Left lobe of liver (tissue), 2 donors: ENCODE measurements around the gene CEP72. TPM values are rescaled to one million over a fixed set of nuclear protein-coding genes. Genes with fewer than 3 reads are reported as not detected.
"Not testable (repeated sequence)": the region's sequence is repeated elsewhere in the genome, so short reads cannot be mapped to it uniquely, and the experiment has no call there.

Source experiments
- ATAC-seq: fragments of 200-7000 bp; cut with Tn5 transposase; one replicate; pipeline ENCODE4 v1.9.1; 2020; ENCODE audit warnings: mild to moderate bottlenecking, moderate library complexity
- DNase-seq: peaks from one replicate; pipeline ENCODE4 v3.0.0-alpha.2; 2020; ENCODE audit warnings: low spot score
- total RNA-seq: library from RNA; stranded (reverse); gene quantifications from one replicate; pipeline ENCODE4 v1.2.1, GENCODE V29; 2021
- donor health status: DM: no; HTN: no; CAD: no; lungs with moderate emphysema.
- donor health status: DM: no; HTN: yes; CAD: no.

Gene CEP72
- total RNA-seq, 1 donor from 2014 or later = 4.7 TPM

- DNase-seq = not testable (repeated sequence)
Measured at GRCh38 chr5:679166-679895, 67.2 kb downstream of the CEP72 start.

GRCh38 chr5:680118-680795 lies 68.1 kb downstream of the CEP72 start:
- not testable (repeated sequence) for DNase-seq, ATAC-seq

More at GRCh38 chr5:679166-679895, 67.2 kb downstream of the CEP72 start:
- not testable (repeated sequence) for ATAC-seq

- ATAC-seq = not testable (repeated sequence)
- DNase-seq = peak; percentile 34
Measured at GRCh38 chr5:680836-681235, 68.7 kb downstream of the CEP72 start.

- peak; percentile 26 for DNase-seq
- not testable (repeated sequence) for ATAC-seq
Measured at GRCh38 chr5:681317-682191, 69.4 kb downstream of the CEP72 start.

- ATAC-seq = not testable (repeated sequence)
Measured at GRCh38 chr5:682216-682615, 70.1 kb downstream of the CEP72 start.

GRCh38 chr5:682651-683358 lies 70.7 kb downstream of the CEP72 start:
- peak; percentile 41 for DNase-seq
- ATAC-seq = not testable (repeated sequence)

More at GRCh38 chr5:682216-682615, 70.1 kb downstream of the CEP72 start:
- DNase-seq = peak; percentile 14

- DNase-seq (peak; percentile 55), ATAC-seq (peak; percentile 76)
Measured at GRCh38 chr5:683551-684481, 71.7 kb downstream of the CEP72 start.

GRCh38 chr5:684751-685216 lies 72.6 kb downstream of the CEP72 start:
- peak; percentile 56 for DNase-seq

GRCh38 chr5:685262-686171 lies 73.4 kb downstream of the CEP72 start:
- no peak for DNase-seq
- no peak for ATAC-seq

More at GRCh38 chr5:684751-685216, 72.6 kb downstream of the CEP72 start:
- peak; percentile 61 for ATAC-seq

- DNase-seq = peak; percentile 30
- not testable (repeated sequence) for ATAC-seq
Measured at GRCh38 chr5:686172-686523, 74.0 kb downstream of the CEP72 start.

GRCh38 chr5:686936-687335 lies 74.8 kb downstream of the CEP72 start:
- ATAC-seq = not testable (repeated sequence)
- DNase-seq = peak; percentile 10

- DNase-seq = peak; percentile 38
- ATAC-seq = not testable (repeated sequence)
Measured at GRCh38 chr5:688348-689010, 76.3 kb downstream of the CEP72 start.

- DNase-seq, ATAC-seq: not testable (repeated sequence)
Measured at GRCh38 chr5:690293-690692, 78.2 kb downstream of the CEP72 start.

- peak; percentile 12 for DNase-seq
- ATAC-seq = peak; percentile 29
Measured at GRCh38 chr5:691049-691448, 78.9 kb downstream of the CEP72 start.

GRCh38 chr5:691817-692528 lies 79.8 kb downstream of the CEP72 start:
- ATAC-seq = no peak
- no peak for DNase-seq

- ATAC-seq = peak; percentile 27
- not testable (repeated sequence) for DNase-seq
Measured at GRCh38 chr5:692529-693041, 80.4 kb downstream of the CEP72 start.
